Omental fat pad (tissue), 4 donors: ENCODE measurements around the gene TP53AIP1. TPM values are rescaled to one million over a fixed set of nuclear protein-coding genes. Genes with fewer than 3 reads are reported as not detected.
"Not testable (repeated sequence)": the region's sequence is repeated elsewhere in the genome, so short reads cannot be mapped to it uniquely, and the experiment has no call there.

Source experiments
- ATAC-seq: fragments of 150-250 bp; one replicate; pipeline ENCODE4 v1.9.1; 2016; ENCODE audit warnings: mild to moderate bottlenecking, moderate library complexity; ENCODE audit not compliant: low FRiP score
- DNase-seq: peaks from one replicate; pipeline ENCODE4 v3.0.0-alpha.2; 2019; ENCODE audit warnings: low spot score
- total RNA-seq, 4 donors: library from RNA; depleted of rRNA; stranded (reverse); fragments of >200 nt; gene quantifications; one replicate each; pipeline ENCODE4 v1.1.0, GENCODE V29; 2016
- TF ChIP-seq, protein P1 (sequence below), 3 donors: fragments of 450-650 bp; IDR thresholded peaks; one replicate each; pipeline ENCODE4 v1.5.1; 2016 to 2017; ENCODE audit warnings: antibody characterized with exemption in 3 of 3, mild to moderate bottlenecking in 3 of 3, moderate library complexity in 2 of 3

Gene TP53AIP1
- total RNA-seq, 4 donors from 2014 or later = 0.24 to 0.37 TPM; not detected in 2

DNA sequence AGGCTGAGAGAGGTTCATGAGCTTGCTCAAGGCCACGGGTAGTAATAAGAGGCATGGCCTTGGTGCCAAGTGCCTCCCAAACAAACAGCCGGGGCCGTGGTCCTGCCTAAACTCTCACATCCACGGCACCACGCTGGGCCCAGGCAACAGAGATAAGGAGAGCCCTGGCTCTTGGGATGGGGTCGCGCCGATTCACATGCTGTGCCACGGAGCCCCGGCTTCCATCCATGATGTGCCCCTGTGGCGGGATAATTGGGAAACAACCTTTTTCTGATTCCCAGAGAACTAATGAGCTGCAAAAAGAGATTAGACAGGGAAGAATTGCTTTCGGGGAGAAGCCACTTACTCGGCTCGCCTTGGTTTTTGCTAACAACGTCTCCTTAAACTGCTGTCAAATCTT lies 22.0 kb downstream of the TP53AIP1 start:
- TF ChIP-seq, protein P1, sequence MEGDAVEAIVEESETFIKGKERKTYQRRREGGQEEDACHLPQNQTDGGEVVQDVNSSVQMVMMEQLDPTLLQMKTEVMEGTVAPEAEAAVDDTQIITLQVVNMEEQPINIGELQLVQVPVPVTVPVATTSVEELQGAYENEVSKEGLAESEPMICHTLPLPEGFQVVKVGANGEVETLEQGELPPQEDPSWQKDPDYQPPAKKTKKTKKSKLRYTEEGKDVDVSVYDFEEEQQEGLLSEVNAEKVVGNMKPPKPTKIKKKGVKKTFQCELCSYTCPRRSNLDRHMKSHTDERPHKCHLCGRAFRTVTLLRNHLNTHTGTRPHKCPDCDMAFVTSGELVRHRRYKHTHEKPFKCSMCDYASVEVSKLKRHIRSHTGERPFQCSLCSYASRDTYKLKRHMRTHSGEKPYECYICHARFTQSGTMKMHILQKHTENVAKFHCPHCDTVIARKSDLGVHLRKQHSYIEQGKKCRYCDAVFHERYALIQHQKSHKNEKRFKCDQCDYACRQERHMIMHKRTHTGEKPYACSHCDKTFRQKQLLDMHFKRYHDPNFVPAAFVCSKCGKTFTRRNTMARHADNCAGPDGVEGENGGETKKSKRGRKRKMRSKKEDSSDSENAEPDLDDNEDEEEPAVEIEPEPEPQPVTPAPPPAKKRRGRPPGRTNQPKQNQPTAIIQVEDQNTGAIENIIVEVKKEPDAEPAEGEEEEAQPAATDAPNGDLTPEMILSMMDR (IDR thresholded peaks at IDR 0.05) = no peak
- ATAC-seq = no peak
- DNase-seq = no peak

DNA sequence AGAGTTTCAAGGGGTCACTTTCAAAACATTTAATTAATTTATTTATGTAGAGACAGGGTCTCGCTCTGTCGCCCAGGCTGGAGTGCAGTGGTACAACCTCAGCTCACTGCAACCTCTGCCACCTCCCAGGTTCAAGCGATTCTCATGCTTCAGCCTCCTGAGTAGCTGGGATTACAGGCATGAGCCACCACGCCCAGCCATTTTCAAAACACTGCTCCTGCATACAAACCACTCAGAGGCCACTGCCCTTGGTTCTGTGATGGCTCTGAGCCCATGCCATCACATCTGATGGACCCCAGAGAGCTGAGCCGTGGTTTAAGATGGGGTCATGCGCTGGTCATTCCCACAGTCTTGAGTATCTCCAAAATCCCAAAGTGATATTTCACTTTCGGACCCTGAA lies 23.0 kb downstream of the TP53AIP1 start:
- not testable (repeated sequence) for ATAC-seq, DNase-seq

DNA sequence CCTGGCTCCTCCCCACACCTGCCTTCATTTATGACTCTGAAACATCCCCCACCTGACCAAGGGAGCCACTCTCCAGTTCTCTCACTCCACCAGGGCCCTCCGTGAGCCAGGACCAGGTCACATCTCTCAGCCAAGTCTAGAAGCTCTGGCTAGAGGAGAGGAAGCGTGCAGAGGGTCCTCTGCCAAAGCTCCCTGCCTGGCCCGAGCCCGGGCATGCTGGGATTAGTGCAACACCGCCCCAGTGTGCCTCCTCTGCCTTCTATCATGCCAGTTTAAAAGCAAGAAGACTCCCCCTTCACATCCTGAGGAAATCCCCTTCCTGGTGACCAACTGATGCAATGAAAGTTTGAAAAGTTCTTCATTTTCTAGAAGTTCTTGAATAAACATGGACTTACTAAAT lies 23.5 kb downstream of the TP53AIP1 start:
- no peak for DNase-seq

DNA sequence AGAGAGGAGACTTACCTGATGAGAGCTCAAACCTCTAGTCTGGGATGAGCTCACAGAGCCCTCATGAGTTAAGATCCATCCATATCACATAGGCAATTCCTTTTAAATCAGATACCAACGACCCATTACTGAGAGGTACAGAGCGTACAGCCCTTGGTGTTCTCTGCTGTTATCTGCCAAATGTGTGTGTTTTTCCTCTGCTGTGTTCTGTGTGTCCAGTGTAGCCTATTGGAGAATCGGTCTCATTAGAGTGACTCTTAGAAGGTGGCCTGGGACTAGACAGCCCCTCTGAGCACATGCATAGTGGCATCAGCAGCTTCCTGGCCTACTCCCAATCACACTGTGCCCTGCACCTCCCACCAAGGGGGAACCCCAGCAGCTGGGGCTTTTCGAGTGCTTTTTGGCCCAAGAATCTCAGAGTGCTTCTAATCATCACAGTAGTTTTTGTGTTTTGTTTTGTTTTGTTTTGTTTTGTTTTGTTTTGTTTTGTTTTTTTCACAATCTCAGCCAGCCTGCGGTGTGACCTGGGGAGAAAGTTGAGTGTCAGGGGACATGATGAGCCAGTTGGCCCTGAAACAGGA lies 25.4 kb downstream of the TP53AIP1 start:
- TF ChIP-seq, protein P1 (IDR thresholded peaks at IDR 0.05) = no peak
- ATAC-seq (no peak), DNase-seq (no peak)

More for the DNA sequence above, 23.5 kb downstream of the TP53AIP1 start:
- TF ChIP-seq, protein P1 (IDR thresholded peaks at IDR 0.05) = no peak
- ATAC-seq = no peak

DNA sequence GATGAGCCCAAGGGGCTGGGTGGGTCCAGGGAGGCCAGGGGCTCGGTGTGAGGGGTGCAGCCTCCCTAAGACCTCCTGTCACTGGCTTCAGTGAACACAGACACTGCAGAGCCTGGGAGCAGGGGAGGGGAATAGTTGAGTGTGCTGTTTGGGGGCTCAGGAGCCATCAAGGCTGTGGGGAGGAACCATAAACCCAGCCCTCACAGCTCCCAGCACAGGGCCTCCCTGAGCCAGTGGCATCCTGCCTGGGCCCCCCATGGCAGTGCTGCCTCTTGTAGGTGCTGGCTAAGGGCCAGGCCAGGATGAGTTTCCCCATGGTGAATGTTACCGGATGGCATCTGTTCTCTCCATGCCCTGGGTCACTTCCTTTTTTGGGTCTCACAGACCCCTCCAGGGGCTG lies 26.0 kb downstream of the TP53AIP1 start:
- TF ChIP-seq, protein P1 (IDR thresholded peaks at IDR 0.05) = no peak
- DNase-seq = no peak
- no peak for ATAC-seq

DNA sequence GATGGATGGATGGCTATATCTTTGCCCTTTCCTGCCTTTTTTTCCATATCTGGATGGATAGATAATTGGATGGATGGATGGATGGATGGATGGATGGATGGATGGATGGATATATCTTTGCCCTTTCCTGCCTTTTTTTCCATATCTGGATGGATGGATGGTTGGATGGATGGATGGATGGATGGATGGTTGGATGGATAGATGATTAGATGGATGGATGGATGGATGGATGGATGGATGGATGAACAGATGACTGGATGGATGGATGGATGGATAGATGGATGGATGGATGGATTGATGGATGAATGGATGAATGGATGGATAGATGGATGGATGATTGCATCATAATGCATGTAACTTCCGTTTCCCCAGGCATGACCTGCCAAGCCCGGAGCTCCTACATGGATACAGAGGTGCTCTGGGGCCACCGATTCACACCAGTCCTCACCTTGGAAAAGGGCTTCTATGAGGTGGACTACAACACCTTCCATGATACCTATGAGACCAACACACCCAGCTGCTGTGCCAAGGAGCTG lies 26.6 kb downstream of the TP53AIP1 start:
- DNase-seq (no peak), ATAC-seq (no peak)
- TF ChIP-seq, protein P1 (IDR thresholded peaks at IDR 0.05) = no peak

DNA sequence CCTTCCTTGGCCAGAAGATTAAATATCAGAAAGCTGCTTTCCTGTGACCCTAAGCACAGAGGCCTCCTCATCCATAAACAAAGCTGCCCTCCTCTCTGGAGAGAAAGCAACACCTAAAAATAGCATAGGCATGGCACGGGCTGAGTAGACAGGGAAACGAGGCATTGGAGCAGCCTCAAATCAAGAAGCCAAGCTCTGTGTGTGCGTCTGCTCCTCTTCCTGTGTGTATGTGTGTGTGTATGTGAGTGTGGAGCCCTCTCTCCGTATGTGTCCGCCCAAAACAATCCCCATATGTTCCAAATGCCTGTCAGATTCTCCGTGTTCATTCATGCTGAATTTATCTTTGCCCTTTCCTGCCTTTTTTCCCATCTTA lies 27.5 kb downstream of the TP53AIP1 start:
- ATAC-seq (no peak), DNase-seq (no peak)
- TF ChIP-seq, protein P1 (IDR thresholded peaks at IDR 0.05) = no peak
